Endothelial cell of umbilical vein (primary cell): ENCODE data around the gene COL4A2. TPM values are rescaled to one million over a fixed set of nuclear protein-coding genes. Genes with fewer than 3 reads are reported as not detected.

Experiments
- BruUV-seq: library from RNA; stranded (reverse); fragments of 400-500 nt; replicated peaks from 2 replicates; lab custom pipeline; 2021; lab: Mats Ljungman, UMichigan
- CTCF ChIA-PET: fragments of 300-600, 350-600 bp; sonication (Branson Sonifier 250); formaldehyde crosslinking; loops from one replicate; lab custom pipeline; 2021; ENCODE audit warnings: antibody characterized with exemption, inconsistent platforms; lab: Charles Lee
- POLR2A ChIA-PET: fragments of 300-600, 350-600 bp; sonication (Branson Sonifier 250); formaldehyde crosslinking; loops from one replicate; lab custom pipeline; 2021; ENCODE audit warnings: antibody characterized with exemption, inconsistent platforms; lab: Charles Lee
- DNase-seq: peaks from one replicate; pipeline ENCODE4 v3.0.0-alpha.2; 2011; ENCODE audit warnings: low read depth, low spot score
- FAIRE-seq: peaks from 2 replicates; lab custom pipeline; 2011; peaks lifted over from hg19 to GRCh38; lab: Jason Lieb, UNC
- H2AFZ ChIP-seq: 2 replicates; pipeline ENCODE4 v1.6.0; 2012; ENCODE audit warnings: low read depth, low read length, control low read depth, inconsistent platforms
- H3K27ac ChIP-seq: 2 replicates; pipeline ENCODE4 v1.5.1; 2011; ENCODE audit warnings: low read depth, mild to moderate bottlenecking, control low read depth, low read length, moderate library complexity; ENCODE audit not compliant: insufficient read depth
- H3K27me3 ChIP-seq, 2 experiments: 2 replicates each; pipeline versions ENCODE4 v1.6.0 to v1.6.1; 2011; ENCODE audit warnings: low read length in 2 of 2, mixed read lengths in 1 of 2; ENCODE audit not compliant: control insufficient read depth in 2 of 2, insufficient read depth in 2 of 2
- H3K36me3 ChIP-seq, 2 experiments: 2 replicates in 1 of 2; 3 replicates in 1 of 2; pipeline ENCODE4 v1.5.1; 2011; ENCODE audit warnings: low read length in 2 of 2, mild to moderate bottlenecking in 1 of 2, moderate library complexity in 1 of 2; ENCODE audit not compliant: control insufficient read depth in 2 of 2, insufficient read depth in 2 of 2; ENCODE audit errors: extremely low read depth in 1 of 2
- H3K4me1 ChIP-seq: 3 replicates; pipeline ENCODE4 v1.5.1; 2011; ENCODE audit warnings: mild to moderate bottlenecking, low read length; ENCODE audit not compliant: control insufficient read depth, insufficient read depth; ENCODE audit errors: extremely low read depth
- H3K4me2 ChIP-seq: 2 replicates; pipeline ENCODE4 v1.6.1; 2011; ENCODE audit warnings: low read length, control low read depth, mixed read lengths; ENCODE audit not compliant: insufficient read depth
- H3K4me3 ChIP-seq, 3 experiments: fragments of 200-600 bp in 1 of 3; sonication (generic), shearing (Covaris generic) in 1 of 3; replicated peaks in 1 of 3; 2 replicates each; pipeline ENCODE4 v1.5.1; 2011 to 2016; ENCODE audit warnings: control low read depth in 3 of 3, low read length in 3 of 3, mild to moderate bottlenecking in 2 of 3, inconsistent platforms in 1 of 3, low read depth in 1 of 3, moderate library complexity in 1 of 3; ENCODE audit not compliant: insufficient read depth in 1 of 3
- H3K79me2 ChIP-seq: 2 replicates; pipeline ENCODE4 v1.6.0; 2012; ENCODE audit warnings: low read length, inconsistent platforms; ENCODE audit not compliant: control insufficient read depth, insufficient read depth
- H3K9ac ChIP-seq: replicated peaks from 2 replicates; pipeline ENCODE3; 2011; ENCODE audit warnings: low read length, control low read depth; ENCODE audit not compliant: insufficient read depth; ENCODE audit errors: extremely low read depth
- H3K9me1 ChIP-seq: replicated peaks from 3 replicates; pipeline ENCODE4 v1.6.0; 2011; ENCODE audit warnings: mild to moderate bottlenecking, low read length; ENCODE audit not compliant: control insufficient read depth, insufficient read depth; ENCODE audit errors: extremely low read depth
- H3K9me3 ChIP-seq: replicated peaks from 2 replicates; pipeline ENCODE4 v1.5.1; 2012; ENCODE audit warnings: low read length, inconsistent platforms; ENCODE audit not compliant: control insufficient read depth, insufficient read depth
- H4K20me1 ChIP-seq: replicated peaks from 2 replicates; pipeline ENCODE3; 2011; ENCODE audit warnings: mild to moderate bottlenecking, low read length; ENCODE audit not compliant: control insufficient read depth, insufficient read depth; ENCODE audit errors: extremely low read depth
- CTCF ChIP-seq, 2 donors: IDR thresholded peaks; 1 replicate in 1 of 2; 2 replicates in 1 of 2; pipeline ENCODE4 v1.5.1; 2011; ENCODE audit warnings: low read length in 2 of 2, mild to moderate bottlenecking in 2 of 2, moderate library complexity in 2 of 2, control low read depth in 1 of 2, inconsistent platforms in 1 of 2, low read depth in 1 of 2; ENCODE audit not compliant: insufficient read depth in 1 of 2; ENCODE audit errors: extremely low read depth in 1 of 2
- EZH2 ChIP-seq: IDR thresholded peaks from 2 replicates; pipeline ENCODE4 v1.6.1; 2012; ENCODE audit warnings: borderline replicate concordance, low read depth, mild to moderate bottlenecking, moderate library complexity, low read length, inconsistent platforms; ENCODE audit not compliant: severe bottlenecking
- FOS ChIP-seq: IDR thresholded peaks from 2 replicates; pipeline ENCODE4 v1.6.1; 2011; ENCODE audit warnings: mild to moderate bottlenecking, low read length, moderate library complexity, borderline replicate concordance; ENCODE audit not compliant: insufficient read depth
- GATA2 ChIP-seq: IDR thresholded peaks from 2 replicates; pipeline ENCODE4 v1.7.0; 2011; ENCODE audit warnings: low read depth, mild to moderate bottlenecking, moderate library complexity, mixed read lengths, low read length; ENCODE audit not compliant: insufficient read length, insufficient read depth
- JUN ChIP-seq: IDR thresholded peaks from 2 replicates; pipeline ENCODE4 v1.6.1; 2011; ENCODE audit warnings: borderline replicate concordance, low read depth; ENCODE audit not compliant: insufficient read length, insufficient read depth
- MYC ChIP-seq: IDR thresholded peaks from one replicate; pipeline ENCODE4 v1.6.1; 2011; ENCODE audit warnings: mild to moderate bottlenecking, low read depth, low read length
- POLR2A ChIP-seq: IDR thresholded peaks from 2 replicates; pipeline ENCODE4 v1.6.1; 2012; ENCODE audit warnings: low read depth, mild to moderate bottlenecking, control low read depth, low read length
- POLR2AphosphoS5 ChIP-seq: IDR thresholded peaks from 2 replicates; pipeline ENCODE4 v1.6.1; 2012; ENCODE audit warnings: low read depth, mild to moderate bottlenecking, control low read depth, low read length, moderate library complexity; ENCODE audit not compliant: insufficient read depth
- dilution Hi-C: fragments of 300-500 bp; cut with MboI; formaldehyde crosslinking; loops from one replicate; pipeline ENCODE4 v1.15.0; 2019; ENCODE audit warnings: low sequenced_read_pairs; ENCODE audit not compliant: extremely low pct_ligation_motif_present
- intact Hi-C: fragments of 100-400 bp; cut with micrococcal nuclease; formaldehyde crosslinking; loops from one replicate; pipeline ENCODE4 v1.10.0; 2022
- polyA plus RNA-seq, 4 experiments: library from polyadenylated mRNA; depleted of rRNA in 3 of 4; stranded (reverse) in 3 of 4; unstranded in 1 of 4; fragments of >200 nt; gene quantifications; 2 replicates each; pipeline versions ENCODE4 v1.2.1 to v1.2.3, GENCODE V29; 2011 to 2012; ENCODE audit warnings: missing spikeins in 1 of 4
- total RNA-seq: library from RNA; stranded (reverse); gene quantifications from 2 replicates; pipeline ENCODE4 v1.2.3, GENCODE V29; 2021
- TF ChIP-seq, protein P1 (sequence below): IDR thresholded peaks from 2 replicates; pipeline ENCODE4 v1.6.1; 2011; ENCODE audit not compliant: insufficient read depth, insufficient read length

COL4A2 gene
- total and polyA plus RNA-seq, 2 donors (not counting 3 experiments of a cell fraction or from before 2014, with no cell fraction given) = 792 to 940 TPM

DNA sequence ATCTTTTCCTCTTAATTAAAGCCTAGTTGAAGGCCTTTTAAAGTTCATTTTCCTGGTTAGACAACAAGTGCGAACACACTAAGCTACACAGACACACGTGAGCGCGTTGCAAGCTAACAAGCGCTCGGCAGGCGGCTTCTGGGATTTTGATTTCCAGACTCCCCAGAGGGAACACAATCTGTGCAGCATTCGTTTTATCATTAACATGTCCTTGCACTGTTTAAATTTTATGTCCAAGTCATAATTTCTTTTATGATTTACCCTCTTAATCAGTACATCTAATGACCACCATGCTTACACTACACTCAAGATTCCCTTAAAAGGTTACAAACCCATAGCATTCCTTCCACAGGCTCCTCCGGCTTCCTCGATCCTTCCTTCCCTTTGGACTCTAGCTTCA lies 16.9 kb upstream of the COL4A2 start:
- no TSS peak for BruUV-seq
- Histone ChIP-seq H3K9me1 (no peaks in the 10 kb centered on the region), H4K20me1 (peaks cover 18% of the 10 kb centered on the region), H3K4me1 (peaks cover 10% of the 10 kb centered on the region), H3K4me3 (no peak overlapping the region), H3K4me2 (no peak overlapping the region), H3K9ac (no peak overlapping the region), H3K79me2 (peaks cover 43% of the 10 kb centered on the region), H3K27ac (no peak overlapping the region), H3K27me3 (no peaks in the 10 kb centered on the region), H3K9me3 (no peaks in the 10 kb centered on the region), H2AFZ (no peak overlapping the region), H3K36me3 (peaks cover 4 to 8% of the 10 kb centered on the region in 2 experiments)
- TF ChIP-seq POLR2A (no peak), FOS (no peak), CTCF (IDR thresholded peaks at IDR 0.05; ENCODE audit: extremely low read depth in 1 of 2, insufficient read depth in 1 of 2, low read depth in 1 of 2, low read length in 2 of 2) (no peak)
- POLR2A ChIA-PET = no interaction called here
- DNase-seq (no peak), FAIRE-seq (no peak)
- CTCF ChIA-PET = no interaction called here
- intact Hi-C loops = no loop called here
- dilution Hi-C loops = no loop called here

DNA sequence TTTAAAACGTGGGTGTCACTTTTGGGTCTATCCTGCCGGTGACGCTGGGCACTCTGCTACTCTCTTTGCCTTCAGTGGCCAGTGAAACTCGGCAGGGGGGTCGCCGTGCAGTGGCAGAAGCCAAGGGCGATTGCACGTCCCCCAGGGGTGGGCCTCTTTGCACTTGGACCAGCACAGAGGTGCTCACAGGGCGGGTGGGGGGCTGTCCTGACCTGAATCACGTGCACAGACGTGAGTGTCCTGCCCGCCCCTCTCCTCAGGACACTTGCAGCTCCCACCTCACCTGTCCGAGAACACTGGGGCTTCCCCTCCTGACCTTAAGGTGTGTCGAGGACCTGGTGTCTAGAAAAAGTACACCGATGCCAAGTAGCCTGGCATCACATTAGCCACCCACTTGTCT lies 16.3 kb upstream of the COL4A2 start:
- H3K9me1 ChIP-seq = no peaks in the 10 kb centered on the region
- no peak overlapping the region for H3K27ac ChIP-seq
- TF ChIP-seq MYC (no peak), FOS (no peak), JUN (no peak), CTCF (IDR thresholded peaks at IDR 0.05; ENCODE audit: extremely low read depth in 1 of 2, insufficient read depth in 1 of 2, low read depth in 1 of 2, low read length in 2 of 2) (no peak), POLR2A (no peak), EZH2 (no peak), GATA2 (no peak), POLR2AphosphoS5 (no peak)
- TF ChIP-seq, protein P1, sequence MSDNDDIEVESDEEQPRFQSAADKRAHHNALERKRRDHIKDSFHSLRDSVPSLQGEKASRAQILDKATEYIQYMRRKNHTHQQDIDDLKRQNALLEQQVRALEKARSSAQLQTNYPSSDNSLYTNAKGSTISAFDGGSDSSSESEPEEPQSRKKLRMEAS = no peak
- peaks cover 10% of the 10 kb centered on the region for H3K4me1 ChIP-seq
- H4K20me1 ChIP-seq = peaks cover 18% of the 10 kb centered on the region
- no peak overlapping the region for H3K9ac ChIP-seq
- POLR2A ChIA-PET = no interaction called here
- no peak overlapping the region for H3K4me3 ChIP-seq
- dilution Hi-C loops (no loop called here), intact Hi-C loops (no loop called here)
- CTCF ChIA-PET = no interaction called here
- no peak for DNase-seq
- peaks cover 2 to 7% of the 10 kb centered on the region in 2 experiments for H3K36me3 ChIP-seq
- BruUV-seq = no TSS peak
- FAIRE-seq = no peak
- no peaks in the 10 kb centered on the region for H3K27me3 ChIP-seq
- no peak overlapping the region for H2AFZ ChIP-seq
- H3K4me2 ChIP-seq = no peak overlapping the region
- peaks cover 49% of the 10 kb centered on the region for H3K79me2 ChIP-seq
- H3K9me3 ChIP-seq = no peaks in the 10 kb centered on the region
